GM12872 (cell line): ENCODE measurements around the gene RAET1L.

ENCODE experiments used
- CTCF ChIP-seq: IDR thresholded peaks from 3 replicates; pipeline ENCODE4 v1.5.1; 2011; ENCODE audit warnings: low read depth, mild to moderate bottlenecking, low read length, moderate library complexity; ENCODE audit not compliant: insufficient read depth

The RAET1L gene

DNA sequence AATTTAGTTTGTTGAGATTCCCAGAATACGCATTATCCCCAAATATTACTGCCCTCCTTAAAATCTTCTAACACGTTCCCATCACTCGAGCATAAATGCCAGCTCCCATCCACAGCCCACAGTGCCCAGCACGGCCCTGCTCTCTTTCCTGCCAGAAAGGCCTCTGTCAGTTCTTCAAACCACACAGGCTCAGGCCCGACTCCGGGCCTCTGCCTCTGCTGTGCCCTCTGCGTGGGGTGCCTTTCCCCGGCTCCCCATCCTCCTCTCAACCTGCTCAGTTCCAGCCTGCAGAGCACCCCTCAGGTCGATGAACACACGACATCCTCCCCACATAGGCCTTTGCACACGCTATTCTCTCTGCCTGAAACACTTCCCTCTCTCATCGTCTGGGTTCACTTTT lies 30.8 kb upstream of the RAET1L start:
- no peak for TF ChIP-seq CTCF

DNA sequence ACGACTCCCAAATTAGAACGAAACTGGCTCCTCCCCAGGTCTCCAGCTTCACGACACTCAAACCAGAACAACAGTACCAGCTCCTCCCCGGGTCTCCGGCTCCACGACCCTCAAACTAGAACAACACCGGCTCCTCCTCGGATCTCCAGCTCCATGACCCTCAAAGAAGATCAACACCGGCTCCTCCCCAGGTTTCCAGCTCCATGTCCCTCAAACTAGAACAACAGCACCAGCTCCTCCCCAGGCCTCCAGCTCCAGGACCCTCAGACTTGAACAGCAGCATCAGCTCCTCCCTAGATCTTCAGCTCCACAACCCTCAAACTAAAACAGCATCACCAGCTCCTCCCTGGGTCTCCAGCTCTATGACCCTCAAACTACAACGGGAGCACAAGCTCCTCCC lies 29.8 kb upstream of the RAET1L start:
- no peak for TF ChIP-seq CTCF

- TF ChIP-seq CTCF = no peak
Measured at GRCh38 chr6:150053450-150053849, 28.1 kb upstream of the RAET1L start.

- TF ChIP-seq CTCF = no peak
Measured at GRCh38 chr6:150050846-150051245, 25.5 kb upstream of the RAET1L start.

GRCh38 chr6:150048099-150048498 lies 22.8 kb upstream of the RAET1L start:
- no peak for TF ChIP-seq CTCF

DNA sequence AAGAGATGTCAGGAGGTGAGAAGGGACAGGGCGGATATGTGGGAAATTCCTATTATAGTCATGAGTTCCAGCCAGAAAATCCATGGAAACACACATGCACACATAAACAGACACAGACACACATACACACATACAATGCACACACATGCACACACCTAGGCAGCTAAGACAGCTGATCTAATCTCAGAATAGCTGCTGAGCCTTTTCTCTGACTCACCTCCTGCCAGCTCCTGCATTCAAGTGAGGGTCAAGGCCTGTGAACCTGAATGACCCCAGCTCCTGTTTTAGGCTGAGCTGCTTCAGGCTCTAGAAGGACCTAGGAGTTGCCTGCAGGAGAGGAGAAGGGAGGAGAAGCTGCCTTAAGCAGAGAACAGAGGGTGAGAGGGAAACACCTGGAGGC lies 21.6 kb upstream of the RAET1L start:
- TF ChIP-seq CTCF = no peak

DNA sequence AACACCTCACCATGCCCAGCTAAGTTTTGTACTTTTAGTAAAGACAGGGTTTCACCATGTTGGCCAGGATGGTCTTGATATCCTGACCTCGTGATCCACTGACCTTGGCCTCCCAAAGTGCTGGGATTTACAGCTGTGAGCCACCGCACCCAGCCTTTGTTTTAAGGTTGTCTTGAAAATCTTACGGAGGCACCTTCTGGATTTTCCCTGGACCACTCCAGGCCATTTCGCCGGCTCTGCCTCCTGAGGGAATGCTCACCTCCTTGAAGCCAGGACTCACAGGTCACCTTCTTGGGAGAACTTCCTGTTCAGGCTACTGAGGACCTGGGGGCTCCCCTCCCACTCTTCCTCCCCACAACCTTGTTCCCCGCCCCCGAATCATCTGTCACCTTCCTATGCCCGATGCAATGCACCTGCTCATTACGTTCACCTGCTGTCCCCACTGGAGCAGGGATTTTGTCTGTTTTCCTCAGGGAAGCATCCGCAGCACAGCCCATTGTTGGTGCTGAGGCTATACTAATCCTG lies 19.4 kb upstream of the RAET1L start:
- no peak for TF ChIP-seq CTCF
